Measurements from ENCODE around the gene ATF6.
A peak's percentile ranks its signal among the peaks of the same experiment; 100 is the strongest.

ATF6 gene

GRCh38 chr1:161834967-161835550, 68.9 kb downstream of the ATF6 start:
- TF ChIP-seq, protein P1, sequence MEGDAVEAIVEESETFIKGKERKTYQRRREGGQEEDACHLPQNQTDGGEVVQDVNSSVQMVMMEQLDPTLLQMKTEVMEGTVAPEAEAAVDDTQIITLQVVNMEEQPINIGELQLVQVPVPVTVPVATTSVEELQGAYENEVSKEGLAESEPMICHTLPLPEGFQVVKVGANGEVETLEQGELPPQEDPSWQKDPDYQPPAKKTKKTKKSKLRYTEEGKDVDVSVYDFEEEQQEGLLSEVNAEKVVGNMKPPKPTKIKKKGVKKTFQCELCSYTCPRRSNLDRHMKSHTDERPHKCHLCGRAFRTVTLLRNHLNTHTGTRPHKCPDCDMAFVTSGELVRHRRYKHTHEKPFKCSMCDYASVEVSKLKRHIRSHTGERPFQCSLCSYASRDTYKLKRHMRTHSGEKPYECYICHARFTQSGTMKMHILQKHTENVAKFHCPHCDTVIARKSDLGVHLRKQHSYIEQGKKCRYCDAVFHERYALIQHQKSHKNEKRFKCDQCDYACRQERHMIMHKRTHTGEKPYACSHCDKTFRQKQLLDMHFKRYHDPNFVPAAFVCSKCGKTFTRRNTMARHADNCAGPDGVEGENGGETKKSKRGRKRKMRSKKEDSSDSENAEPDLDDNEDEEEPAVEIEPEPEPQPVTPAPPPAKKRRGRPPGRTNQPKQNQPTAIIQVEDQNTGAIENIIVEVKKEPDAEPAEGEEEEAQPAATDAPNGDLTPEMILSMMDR (IDR thresholded peaks at IDR 0.05; ENCODE audit: low read depth, low read length, missing control alignments) = no peak
- Histone ChIP-seq H3K27me3 (replicated peaks) (no peaks in the 10 kb centered on the region), H3K27ac (no peak overlapping the region), H3K36me3 (replicated peaks) (no peaks in the 10 kb centered on the region), H3K4me3 (ENCODE audit: low read depth, low read length) (no peak overlapping the region)
- in situ Hi-C loops (cut with HindIII; ENCODE audit: low pct_ligation_motif_present, low sequenced_read_pairs) = no loop called here
- DNase-seq = peak; percentile 2

DNA sequence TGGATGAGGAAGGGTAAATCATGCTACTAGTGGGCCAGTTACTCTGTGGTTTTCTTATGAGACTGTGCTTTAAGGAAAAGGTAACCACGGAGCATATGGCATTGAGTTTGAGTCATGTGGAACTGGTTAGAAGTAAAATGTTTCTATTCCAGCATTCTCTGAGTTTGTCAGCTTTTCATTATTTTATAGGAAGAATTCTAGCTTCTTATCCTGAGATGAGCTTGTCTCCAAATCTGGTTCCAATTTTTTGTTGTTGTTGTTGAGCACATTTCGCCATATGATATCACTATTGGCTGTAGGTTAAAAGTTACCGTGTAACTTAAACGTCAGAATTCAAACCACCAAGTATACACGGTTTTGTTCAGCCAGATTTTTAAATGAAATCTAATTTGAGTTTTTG, 69.9 kb downstream of the ATF6 start:
- no peak overlapping the region for H3K4me3 ChIP-seq (ENCODE audit: low read depth, low read length)
- no peak overlapping the region for H3K27ac ChIP-seq
- TF ChIP-seq, protein P1 (IDR thresholded peaks at IDR 0.05; ENCODE audit: low read depth, low read length, missing control alignments) = no peak
- in situ Hi-C loops (cut with HindIII; ENCODE audit: low pct_ligation_motif_present, low sequenced_read_pairs) = no loop called here
- H3K27me3 ChIP-seq (replicated peaks) = no peaks in the 10 kb centered on the region
- DNase-seq = no peak
- no peaks in the 10 kb centered on the region for H3K36me3 ChIP-seq (replicated peaks)

GRCh38 chr1:161838362-161838761, 72.2 kb downstream of the ATF6 start:
- Histone ChIP-seq H3K4me3 (ENCODE audit: low read depth, low read length) (no peak overlapping the region), H3K36me3 (replicated peaks) (no peaks in the 10 kb centered on the region), H3K27me3 (replicated peaks) (no peaks in the 10 kb centered on the region), H3K27ac (no peak overlapping the region)
- TF ChIP-seq, protein P1 (IDR thresholded peaks at IDR 0.05; ENCODE audit: low read depth, low read length, missing control alignments) = no peak
- no peak for DNase-seq
- in situ Hi-C loops (cut with HindIII; ENCODE audit: low pct_ligation_motif_present, low sequenced_read_pairs) = no loop called here

DNA sequence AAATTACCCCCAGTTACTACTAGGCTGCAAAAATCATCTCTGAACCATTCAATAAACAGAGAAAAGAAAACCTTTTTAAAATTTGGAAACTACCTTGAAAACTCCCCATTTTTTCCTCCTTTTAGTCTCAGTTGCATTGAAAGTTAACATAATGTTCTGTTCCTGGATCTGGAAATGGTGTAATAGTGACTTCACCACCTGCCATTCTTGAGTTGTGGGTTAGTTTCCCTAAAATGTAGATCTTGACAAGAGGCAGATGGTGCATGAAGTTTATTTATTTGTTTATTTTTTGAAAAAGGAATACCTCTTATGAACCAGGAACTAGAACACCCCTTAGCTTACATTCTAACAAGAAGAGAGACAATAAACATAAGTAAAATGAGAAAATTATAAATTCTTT, 72.8 kb downstream of the ATF6 start:
- TF ChIP-seq, protein P1 (IDR thresholded peaks at IDR 0.05; ENCODE audit: low read depth, low read length, missing control alignments) = no peak
- in situ Hi-C loops (cut with HindIII; ENCODE audit: low pct_ligation_motif_present, low sequenced_read_pairs) = no loop called here

DNA sequence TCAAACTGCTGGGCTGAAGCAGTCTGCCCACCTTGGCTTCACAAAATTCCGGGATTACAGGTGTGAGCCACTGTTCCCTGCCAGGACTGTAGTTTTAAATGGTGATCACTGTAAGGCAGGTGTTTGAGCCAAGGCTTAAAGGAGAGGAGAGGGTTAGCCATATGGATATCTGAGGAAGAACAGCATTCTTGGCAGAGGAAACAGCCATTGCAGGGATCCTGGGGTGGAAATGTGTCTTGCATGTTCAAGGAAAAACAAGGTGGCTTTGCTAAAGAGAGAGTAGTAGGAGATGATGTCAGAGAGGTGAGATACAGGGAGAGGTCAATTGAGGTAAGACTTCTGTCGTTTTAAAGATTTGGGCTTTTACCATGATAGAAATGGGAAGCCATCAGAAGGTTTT, 73.5 kb downstream of the ATF6 start:
- in situ Hi-C loops (cut with HindIII; ENCODE audit: low pct_ligation_motif_present, low sequenced_read_pairs) = no loop called here
- Histone ChIP-seq H3K27me3 (replicated peaks) (no peaks in the 10 kb centered on the region), H3K27ac (no peak overlapping the region), H3K36me3 (replicated peaks) (no peaks in the 10 kb centered on the region), H3K4me3 (ENCODE audit: low read depth, low read length) (no peak overlapping the region)
- no peak for DNase-seq
- TF ChIP-seq, protein P1 (IDR thresholded peaks at IDR 0.05; ENCODE audit: low read depth, low read length, missing control alignments) = no peak

More for the DNA sequence above, 72.8 kb downstream of the ATF6 start:
- no peak overlapping the region for H3K27ac ChIP-seq
- H3K36me3 ChIP-seq (replicated peaks) = no peaks in the 10 kb centered on the region
- DNase-seq = no peak
- H3K4me3 ChIP-seq (ENCODE audit: low read depth, low read length) = no peak overlapping the region
- no peaks in the 10 kb centered on the region for H3K27me3 ChIP-seq (replicated peaks)

DNA sequence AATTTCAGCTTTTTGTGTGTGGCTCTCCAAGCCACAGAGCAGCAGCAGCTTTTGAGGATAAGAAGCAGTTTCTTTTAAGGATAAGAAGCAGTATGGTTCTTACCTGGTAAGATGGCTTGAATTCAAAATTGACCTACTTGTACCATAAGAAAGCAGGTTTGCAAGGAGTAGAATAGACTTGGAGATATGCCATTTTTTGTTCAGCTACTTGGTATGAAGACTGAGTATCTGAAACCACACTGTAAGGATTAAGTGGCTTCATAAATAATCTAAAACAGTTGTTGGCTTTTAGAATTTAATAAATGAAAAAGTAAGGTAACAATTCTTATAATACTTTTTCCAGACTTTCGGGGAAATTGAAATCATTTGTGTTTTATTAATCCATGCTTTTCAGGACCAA, 74.2 kb downstream of the ATF6 start:
- in situ Hi-C loops (cut with HindIII; ENCODE audit: low pct_ligation_motif_present, low sequenced_read_pairs) = no loop called here
- Histone ChIP-seq H3K27ac (no peak overlapping the region), H3K27me3 (replicated peaks) (no peaks in the 10 kb centered on the region), H3K36me3 (replicated peaks) (no peaks in the 10 kb centered on the region), H3K4me3 (ENCODE audit: low read depth, low read length) (no peak overlapping the region)
- TF ChIP-seq, protein P1 (IDR thresholded peaks at IDR 0.05; ENCODE audit: low read depth, low read length, missing control alignments) = no peak
- no peak for DNase-seq
